CD4-positive, alpha-beta T cell treated with Interleukin-12 subunit alpha and Interleukin-12 subunit beta, for 1 hour (primary cell): ENCODE measurements around the gene STEAP1.
"Not testable (repeated sequence)": the region's sequence is repeated elsewhere in the genome, so short reads cannot be mapped to it uniquely, and the experiment has no call there.

Experiments
- DNase-seq: peaks from one replicate; pipeline ENCODE4 v3.0.0-alpha.2; 2020

STEAP1 gene

DNA sequence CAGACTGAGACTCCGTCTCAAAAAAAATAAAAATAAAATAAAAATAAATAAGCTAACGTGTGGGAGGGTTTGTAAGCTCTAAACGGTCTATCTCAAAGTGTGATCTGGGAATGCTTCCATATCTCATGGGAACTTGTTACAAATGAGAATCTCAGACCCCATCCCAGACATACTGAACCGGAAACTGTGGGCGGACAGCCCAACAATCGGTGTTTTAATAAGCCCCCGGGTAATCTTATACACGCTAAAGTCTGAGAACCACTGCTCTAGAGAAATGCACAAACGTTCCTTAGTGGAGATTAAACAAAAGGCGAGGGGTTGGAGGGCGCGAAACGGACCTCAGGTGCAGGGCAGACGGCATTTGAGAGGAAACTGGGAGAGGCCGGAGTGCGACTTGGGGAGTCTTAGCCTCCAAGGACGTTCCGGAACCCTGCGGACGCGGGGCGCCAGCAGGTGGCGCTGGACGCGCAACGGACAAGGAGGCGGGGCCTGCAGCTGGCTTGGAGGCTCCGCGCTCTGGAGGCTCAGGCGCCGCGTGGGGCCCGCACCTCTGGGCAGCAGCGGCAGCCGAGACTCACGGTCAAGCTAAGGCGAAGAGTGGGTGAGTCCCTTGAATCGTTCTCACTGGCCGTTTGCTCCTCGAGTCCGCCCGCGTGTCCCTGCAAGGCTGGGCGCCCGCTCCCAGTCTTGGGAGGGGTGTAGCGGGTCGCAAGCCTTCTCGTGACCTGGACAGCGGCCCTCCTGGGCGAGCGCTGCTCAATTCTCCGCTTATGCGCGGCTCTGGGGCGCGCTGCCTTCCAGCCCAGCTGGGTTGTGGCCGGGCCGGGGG lies at the start of gene STEAP1:
Gene STEAP1, plus strand, starts transcription at position 527 of the 829 bp plus-strand sequence. CDS start 5,320 bp downstream, outside the sequence.
- DNase-seq: peak; percentile 84

DNA sequence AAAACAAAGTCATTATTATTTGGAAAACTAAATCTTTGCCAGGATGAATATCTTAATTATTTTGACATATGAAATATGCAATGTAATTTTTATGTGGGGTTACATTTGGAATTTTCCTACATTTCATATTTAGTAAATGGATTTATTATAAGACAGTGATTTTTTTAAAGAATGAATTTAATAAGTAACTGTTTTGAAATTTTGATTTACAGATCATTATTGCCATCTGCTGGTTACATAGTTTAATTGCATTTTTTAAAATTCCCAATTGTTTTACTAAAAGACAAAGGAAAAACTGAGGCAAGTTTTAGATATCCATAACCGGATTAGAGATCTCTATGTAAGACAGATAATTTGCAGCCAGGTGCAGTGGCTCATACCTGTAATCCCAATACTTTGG lies 39.3 kb upstream of the STEAP1 start:
- not testable (repeated sequence) for DNase-seq

DNA sequence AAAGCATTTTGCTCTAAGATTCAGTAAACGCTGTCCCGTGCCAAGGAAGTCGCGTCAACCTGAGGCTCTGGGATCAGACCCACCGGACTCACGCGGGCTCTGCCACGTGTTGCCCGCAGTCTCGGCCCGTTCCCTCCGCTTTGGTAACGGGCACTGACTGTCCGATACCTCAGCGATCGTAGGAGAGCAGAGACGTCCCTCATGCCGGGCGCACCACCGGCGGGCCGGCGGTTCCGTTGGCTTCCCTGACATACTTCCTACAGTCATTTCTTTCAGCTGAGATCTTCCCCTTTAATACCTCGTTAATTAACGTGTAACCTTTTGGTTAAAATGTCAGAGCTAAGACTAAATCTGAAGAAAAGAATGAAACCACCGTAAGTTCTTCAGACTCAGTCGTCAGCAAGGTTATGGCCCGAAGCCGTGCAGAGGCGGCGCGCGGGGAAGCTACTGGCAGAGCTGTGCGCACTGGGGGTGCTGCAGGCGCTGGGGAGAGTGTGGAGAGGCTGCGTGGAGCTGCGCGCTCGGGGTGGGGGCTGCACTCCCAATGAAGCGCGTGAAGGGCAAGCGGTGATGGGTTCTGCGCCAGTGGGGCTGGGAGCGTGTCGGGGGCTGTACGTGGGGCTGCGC lies 35.6 kb upstream of the STEAP1 start:
- not testable (repeated sequence) for DNase-seq

DNA sequence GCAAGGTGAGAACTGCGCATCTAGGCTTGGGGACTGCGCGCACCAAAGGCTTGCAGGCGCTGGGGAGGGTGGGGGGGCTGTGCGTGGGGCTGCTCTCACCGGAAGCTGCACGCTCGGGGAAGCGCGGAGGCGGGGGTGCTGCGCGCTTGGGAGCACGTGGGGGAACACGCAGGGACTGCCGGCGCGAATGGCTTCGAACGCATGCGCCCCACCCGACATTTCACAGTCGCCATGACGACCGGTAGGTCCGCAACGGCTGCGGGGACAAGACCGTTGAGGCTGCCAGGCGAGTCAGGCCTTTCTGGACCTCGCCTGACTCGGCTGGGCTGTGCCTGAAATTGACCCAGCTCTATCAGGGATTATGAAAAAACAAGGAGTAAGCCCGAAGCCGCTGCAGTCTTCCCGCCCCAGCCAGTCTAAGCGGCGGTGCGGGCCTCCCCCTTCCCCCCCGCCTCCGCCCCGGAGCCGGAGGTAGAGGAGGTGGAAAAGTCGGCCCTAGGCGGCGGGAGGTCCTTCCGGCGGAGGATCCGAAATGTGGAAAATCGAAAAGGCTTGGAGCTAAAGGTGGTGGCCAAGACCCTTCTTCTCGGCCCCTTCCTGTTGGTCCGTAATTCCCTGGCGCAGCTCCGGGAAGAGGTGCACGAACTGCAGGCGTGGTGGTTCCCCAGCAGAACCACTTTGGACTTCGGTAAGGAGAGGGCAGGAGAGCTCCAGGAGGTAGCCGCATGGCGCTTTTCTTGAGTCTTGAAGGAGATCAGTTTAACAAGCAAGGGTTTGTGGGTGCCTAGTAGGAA lies 34.9 kb upstream of the STEAP1 start:
- no peak for DNase-seq

DNA sequence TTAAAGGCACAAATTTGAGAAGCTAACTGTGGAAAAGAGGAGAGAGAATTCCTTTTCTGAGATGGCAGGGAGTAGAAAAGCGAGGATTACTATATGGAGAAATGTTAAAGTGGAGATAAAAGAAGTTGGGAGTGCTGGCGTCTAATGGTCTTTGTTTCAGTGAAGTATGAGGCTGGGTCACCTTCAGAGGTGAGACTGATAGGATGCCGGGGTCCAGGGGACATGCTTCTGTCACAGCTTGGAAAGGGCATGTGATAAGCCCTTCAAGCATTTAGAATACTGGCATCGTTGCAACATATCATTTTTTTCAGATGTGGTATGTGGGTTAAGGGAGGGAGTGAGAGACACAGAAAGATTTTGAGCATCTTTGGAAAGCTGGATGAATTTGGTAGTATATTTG lies 34.1 kb upstream of the STEAP1 start:
- DNase-seq: not testable (repeated sequence)

DNA sequence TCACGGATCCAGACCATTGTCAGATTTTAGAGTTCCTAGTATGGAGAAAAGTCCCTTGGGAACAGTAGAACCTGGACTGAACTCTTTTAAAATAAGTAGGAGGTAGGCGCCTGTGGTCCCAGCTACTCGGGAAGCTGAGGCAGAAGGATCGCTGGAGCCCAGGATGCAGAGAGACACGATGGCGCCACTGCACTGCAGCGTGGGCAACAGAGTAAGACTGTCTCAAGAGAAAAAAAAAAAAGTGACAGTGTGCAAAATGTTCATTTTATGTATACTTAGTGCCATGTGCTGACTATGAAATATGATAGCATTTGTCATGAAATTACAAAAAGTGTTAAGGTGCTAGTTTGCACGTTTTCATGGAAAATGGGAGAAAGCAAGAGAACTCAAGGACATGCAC lies 22.5 kb upstream of the STEAP1 start:
- not testable (repeated sequence) for DNase-seq

DNA sequence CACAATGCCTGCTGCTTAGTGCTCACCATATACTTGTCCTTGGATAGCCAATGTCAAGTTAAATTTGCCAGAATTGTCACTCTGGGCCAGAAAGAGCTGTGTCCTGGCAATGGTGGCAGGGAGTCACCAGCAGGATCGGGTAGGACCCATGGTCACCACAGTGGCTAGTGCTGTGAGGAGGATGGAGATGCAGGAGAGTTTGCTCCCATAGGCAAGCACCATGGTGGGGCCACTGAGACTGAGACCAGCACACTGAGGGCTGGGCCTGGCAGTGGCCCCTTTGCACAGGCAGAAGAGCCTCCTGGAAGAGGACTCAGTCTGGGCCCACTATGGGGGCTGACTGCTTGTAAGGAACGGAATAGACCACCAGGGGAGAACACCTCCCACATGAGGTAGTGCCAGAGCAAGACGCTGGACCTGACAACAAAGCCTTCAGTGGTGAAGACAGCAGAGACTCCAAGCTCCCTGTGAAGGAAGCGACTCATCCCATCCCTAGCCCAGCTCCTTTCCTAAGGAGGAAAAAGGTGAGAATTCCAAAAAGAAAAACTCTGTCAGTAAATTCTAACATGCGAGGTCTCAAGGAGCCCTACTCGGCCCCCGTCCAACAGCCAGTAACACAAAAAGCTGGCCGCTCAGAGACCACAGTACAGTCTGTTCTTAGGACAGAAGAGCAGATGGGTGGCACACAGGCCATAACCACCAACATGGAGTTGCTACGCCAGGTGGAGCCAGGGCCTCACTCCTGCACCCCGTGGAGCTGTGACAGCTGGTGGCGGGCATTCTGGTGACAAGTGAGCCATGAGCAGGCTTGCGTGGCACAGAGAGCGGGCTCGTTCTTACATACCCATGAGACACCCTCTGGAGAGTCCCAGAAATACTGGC lies 6.9 kb upstream of the STEAP1 start:
- DNase-seq: not testable (repeated sequence)

DNA sequence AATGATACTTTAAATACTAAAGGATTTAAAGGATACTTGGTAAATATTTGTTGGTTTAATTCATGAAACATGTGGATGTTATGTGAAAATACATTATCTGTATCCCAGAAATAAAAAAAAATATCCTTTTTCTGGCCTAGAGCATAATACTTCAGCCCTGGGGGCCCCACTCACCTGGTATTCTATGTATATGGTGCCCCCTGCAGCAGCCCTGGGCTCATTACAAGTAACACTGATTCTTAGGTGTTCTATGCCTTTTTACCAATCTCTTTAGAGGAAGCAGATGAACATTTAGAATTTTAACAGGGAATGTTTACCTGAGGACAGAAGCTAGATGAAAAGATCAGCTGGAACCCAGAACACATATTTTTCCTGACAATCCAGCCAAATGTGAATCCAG lies 4.8 kb upstream of the STEAP1 start:
- DNase-seq: peak; percentile 7

DNA sequence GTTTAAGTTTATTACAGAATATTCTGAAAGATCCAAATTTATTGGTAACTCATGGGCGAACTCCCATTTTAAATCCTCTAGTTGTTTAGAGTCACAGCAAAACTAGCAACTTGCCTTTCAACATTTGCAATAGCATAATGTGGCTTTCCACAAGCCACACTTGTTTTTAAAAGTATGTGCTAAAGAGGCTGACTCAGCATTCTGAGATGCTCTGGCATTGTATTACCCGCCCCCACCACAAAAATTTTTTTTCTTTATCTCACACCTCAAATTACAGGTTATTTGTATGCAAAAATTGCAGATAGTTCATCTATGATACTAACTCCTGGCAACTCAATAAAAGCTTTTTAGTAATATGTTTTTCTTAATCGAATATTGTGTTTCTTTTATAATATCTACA lies 2.4 kb upstream of the STEAP1 start:
- not testable (repeated sequence) for DNase-seq

DNA sequence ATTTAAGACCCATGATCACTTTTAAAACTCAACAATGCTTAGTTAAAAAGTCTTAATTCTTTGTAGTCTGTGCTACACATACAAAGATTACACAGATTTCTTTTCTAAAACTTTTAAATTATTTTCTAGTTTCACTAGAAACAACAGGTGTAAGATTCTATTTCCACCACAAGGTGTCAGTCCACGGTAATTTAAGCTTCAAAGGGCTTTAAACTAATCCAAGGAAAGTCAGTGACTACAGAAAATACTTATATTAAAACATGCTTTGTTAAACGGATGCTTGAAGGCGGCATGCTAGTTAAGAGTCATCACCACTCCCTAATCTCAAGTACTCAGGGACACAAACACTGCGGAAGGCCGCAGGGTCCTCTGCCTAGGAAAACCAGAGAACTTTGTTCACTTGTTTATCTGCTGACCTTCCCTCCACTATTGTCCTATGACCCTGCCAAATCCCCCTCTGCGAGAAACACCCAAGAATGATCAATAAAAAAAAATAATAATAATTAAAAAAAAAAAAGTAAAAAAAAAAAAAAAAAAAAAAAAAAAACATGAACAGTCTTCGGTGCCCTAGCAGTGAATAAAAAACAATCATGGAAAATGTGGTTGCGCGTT lies 1.5 kb upstream of the STEAP1 start:
- DNase-seq: peak; percentile 40

DNA sequence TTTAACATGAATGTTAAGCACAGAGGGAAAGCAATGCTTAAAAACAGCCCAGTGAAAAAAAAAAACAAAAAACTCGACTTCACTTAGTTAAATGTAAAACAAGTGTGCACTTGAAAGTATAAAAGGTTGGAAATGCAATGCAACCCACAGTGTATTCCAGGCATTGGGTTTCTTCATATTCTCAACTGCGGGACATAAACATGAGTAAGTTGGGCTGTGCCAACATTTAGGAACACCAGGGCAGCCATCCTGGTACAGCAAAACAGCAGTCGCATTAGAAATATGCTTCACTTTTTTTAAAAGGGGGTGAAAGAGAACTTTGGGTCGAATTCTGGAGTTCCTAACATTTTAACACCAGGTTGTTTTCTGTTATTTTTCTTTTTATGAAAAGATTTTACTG lies 937 bp downstream of the STEAP1 start:
- DNase-seq: no peak

DNA sequence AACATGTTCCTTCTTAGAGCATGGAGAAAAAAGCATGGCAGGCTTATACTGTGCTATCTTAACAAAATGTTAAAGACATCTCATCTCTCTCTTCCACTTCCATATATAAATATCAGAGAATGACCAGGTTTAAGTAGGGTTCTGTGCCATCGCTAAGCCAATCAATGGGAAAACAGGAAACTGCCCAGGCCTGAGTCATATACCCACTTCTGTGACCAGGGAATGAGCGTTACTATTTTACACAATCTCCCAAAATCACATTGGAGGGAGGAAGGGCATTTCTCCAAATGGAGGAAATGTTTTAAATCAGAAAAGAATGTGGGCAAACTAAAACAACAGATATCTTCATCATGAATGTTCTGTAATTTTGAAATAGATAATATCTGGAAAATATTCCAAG lies 3.1 kb downstream of the STEAP1 start:
- not testable (repeated sequence) for DNase-seq

DNA sequence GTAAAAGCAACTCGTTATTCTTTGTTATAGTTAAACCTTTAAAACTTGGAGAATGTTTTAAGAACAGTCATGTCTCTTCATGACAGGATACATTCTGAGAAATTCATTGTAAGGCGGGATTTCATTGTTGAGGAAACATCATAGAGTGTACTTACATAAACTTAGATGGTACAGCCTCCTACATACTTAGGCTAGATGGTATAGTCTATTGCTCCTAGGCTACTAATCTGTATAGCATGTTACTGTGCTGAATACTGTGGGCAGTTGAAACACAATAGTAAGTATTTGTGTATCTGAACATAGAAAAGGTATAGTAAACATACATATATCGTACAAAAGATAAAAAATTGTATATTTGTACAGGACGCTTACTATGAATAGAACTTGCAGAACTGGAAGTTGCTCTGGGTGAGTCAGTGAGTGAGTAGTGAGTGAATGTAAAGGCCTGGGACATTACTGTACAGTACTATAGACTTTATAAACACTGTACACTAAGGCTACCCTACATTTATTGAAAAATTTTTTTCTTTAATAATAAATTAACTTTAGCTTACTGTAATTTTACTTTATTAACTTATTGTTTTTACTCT lies 3.6 kb downstream of the STEAP1 start:
- not testable (repeated sequence) for DNase-seq

DNA sequence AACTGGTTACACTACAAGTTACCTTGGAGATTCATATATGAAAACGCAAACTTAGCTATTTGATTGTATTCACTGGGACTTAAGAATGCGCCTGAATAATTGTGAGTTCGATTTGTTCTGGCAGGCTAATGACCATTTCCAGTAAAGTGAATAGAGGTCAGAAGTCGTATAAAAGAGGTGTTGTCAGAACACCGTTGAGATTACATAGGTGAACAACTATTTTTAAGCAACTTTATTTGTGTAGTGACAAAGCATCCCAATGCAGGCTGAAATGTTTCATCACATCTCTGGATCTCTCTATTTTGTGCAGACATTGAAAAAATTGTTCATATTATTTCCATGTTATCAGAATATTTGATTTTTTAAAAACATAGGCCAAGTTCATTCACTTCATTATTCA lies 9.3 kb downstream of the STEAP1 start:
- no peak for DNase-seq

DNA sequence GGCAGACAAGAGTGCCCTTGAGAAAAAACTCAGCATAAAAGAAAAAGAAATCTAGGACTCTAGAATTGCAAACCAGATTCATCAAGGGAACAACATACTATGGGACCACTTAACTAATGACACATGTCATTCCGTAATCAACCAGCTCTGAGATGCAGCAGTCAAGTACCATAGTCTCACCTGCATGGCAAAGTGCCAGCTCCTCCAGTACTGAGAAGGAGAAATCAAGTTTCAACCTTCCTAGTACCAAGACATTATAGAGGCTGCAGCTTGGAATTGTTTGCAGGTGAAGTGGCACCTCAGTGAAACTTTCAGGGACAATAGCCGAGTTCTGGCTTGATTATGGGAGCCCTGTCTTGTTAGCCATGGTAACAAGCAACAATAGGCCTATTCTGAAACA lies 11.5 kb downstream of the STEAP1 start:
- no peak for DNase-seq

DNA sequence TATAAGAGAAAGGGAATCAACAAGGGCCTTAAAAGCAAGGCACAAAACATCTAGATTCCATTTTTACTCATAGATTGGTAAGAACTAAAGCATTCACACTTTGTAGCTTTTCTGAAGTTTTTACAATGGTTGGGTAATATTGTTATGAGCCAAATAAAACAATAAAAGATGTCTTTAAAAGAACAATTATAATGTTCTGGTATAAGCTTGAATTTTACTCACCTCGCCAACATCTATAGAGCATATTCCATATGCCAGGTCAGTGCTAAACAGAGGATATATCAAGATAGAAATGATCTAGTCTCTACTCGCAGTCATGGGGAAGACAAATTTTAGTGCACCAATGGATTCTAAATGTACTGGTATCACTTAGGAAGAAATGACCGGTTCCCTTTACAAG lies 11.9 kb downstream of the STEAP1 start:
- DNase-seq: no peak

DNA sequence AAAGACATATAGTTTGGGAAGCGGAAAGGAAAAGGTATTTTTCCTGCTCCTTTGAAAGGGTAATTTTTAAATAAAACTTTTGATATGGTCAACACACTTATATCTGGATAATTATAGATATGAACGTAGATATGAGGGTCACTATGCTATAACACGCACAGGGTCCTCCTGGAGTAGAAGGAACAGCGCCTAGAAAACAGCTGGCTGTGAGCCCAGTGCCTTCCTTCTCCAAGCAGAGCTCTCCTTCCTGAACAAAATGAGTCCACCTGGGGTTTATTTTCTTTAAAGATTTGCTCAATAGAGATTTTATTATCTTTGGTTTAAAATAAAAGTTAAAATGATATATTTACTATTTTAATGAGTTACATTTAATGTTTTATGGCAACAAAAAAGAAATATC lies 13.1 kb downstream of the STEAP1 start:
- no peak for DNase-seq

DNA sequence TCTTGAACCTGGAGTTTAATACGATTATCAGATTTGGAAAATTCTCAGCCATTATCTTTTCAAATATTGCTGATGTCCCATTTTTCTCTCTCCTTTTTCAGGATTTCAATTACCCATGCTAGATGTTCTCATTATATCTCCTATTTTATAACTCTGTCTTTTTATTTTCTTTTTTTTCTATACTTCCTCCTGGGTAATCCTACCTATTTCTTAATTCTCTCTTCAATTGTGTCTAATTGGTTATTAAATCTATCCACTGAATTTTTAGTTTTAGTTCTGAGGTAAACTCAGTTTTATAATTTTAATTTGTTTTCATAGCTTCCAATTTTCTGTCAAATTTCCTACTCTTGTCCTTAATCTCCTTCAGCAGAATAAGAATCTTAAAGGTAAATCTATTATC lies 15.6 kb downstream of the STEAP1 start:
- DNase-seq: no peak

DNA sequence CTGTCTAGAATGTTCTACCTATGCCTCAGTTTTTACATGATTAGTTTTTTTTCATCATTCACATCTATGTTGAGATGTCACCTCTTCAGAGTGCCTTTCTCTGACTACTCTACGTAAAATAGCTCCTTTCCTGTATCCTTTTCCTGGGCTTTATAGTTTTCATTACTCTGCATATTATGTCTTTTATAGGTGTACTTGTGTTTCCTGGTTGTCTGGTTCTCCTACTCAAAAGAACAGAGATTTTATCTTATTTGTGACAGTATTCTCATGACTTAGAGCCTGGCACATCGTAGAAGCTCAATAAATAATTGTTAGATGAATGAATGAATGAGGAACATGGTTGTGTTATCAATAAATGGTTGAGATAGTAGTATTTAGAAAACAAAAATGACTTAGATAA lies 17.9 kb downstream of the STEAP1 start:
- no peak for DNase-seq

DNA sequence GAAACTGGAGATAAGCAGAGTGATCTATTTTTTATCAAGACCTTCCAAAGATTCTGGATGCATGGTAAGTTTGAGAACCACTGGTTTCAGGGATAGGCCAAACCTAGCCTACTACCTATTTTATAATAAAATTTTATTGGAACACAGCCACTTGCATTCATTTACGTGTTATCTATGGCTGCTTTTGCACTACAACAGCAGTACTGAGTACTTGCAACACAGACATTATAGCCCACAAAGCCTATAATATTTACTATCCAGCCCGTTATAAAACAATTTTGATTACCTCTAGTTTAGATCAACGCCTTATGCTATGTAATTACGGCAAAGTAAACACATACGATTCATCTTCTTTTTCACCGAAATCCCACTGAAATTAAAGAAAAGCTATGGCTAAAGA lies 18.4 kb downstream of the STEAP1 start:
- no peak for DNase-seq

DNA sequence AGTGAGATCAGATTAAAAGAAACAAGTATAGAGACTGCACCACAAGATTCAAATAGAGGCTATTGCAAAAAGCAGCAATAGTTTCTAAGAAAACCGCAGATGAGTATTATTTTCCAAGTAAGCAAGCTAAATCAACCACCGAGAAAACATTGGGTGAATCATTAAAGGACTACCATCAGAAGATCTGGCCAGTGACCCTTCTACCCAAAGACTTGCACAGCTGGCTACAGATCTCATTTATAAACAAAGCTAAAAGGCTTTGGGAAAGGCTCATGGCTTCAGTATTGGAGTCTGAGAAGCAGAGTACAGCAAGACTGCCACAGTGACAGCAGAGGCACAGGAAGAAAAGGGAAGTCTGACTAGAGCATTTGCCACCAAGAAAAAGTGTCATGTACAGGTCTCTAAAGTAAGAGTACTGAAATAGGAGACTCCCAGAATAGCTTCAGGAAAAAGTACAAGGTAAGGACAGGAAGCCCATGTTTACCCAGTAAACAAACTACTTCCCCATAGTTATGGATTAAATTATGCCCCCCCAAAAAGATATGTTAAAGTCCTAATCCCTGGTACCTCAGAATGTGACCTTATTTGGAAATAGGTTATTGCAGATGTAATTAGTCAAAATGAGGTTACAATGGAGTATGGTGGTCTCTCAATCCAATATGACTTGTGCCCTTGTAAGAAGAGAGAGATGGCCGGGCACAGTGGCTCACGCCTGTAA lies 19.0 kb downstream of the STEAP1 start:
- no peak for DNase-seq
